Ectodermal cell (in vitro differentiated cells): ENCODE data around the gene CENPU.
"Not testable (repeated sequence)": the region's sequence is repeated elsewhere in the genome, so short reads cannot be mapped to it uniquely, and the experiment has no call there.

ENCODE experiments used
- H3K27ac ChIP-seq: 2 replicates; pipeline ENCODE4 v1.7.0; 2013; ENCODE audit warnings: mild to moderate bottlenecking, low read depth, low read length; ENCODE audit not compliant: insufficient read depth, poor library complexity, severe bottlenecking
- H3K27me3 ChIP-seq: 2 replicates; pipeline ENCODE4 v1.7.0; 2013; ENCODE audit warnings: mild to moderate bottlenecking, low read length; ENCODE audit not compliant: insufficient read depth, control insufficient read depth, poor library complexity, severe bottlenecking
- H3K36me3 ChIP-seq: one replicate; pipeline ENCODE4 v1.7.0; 2013; ENCODE audit warnings: low read length; ENCODE audit not compliant: control insufficient read depth, insufficient read depth
- H3K4me1 ChIP-seq: one replicate; pipeline ENCODE4 v1.7.0; 2013; ENCODE audit warnings: low read length; ENCODE audit not compliant: control insufficient read depth, insufficient read depth
- H3K4me3 ChIP-seq: 2 replicates; pipeline ENCODE4 v1.7.0; 2013; ENCODE audit warnings: low read depth, low read length, control low read depth; ENCODE audit not compliant: insufficient read depth
- H3K9me3 ChIP-seq: 2 replicates; pipeline ENCODE4 v1.7.0; 2013; ENCODE audit warnings: mild to moderate bottlenecking, low read length, moderate library complexity; ENCODE audit not compliant: control insufficient read depth
- WGBS, 2 experiments: methylation state at CpG; one replicate each; pipeline ENCODE4 v1.1.7; 2013; ENCODE audit warnings: missing lambda C conversion rate in 2 of 2; 5-methylcytosine and 5-hydroxymethylcytosine counted together

The CENPU gene

DNA sequence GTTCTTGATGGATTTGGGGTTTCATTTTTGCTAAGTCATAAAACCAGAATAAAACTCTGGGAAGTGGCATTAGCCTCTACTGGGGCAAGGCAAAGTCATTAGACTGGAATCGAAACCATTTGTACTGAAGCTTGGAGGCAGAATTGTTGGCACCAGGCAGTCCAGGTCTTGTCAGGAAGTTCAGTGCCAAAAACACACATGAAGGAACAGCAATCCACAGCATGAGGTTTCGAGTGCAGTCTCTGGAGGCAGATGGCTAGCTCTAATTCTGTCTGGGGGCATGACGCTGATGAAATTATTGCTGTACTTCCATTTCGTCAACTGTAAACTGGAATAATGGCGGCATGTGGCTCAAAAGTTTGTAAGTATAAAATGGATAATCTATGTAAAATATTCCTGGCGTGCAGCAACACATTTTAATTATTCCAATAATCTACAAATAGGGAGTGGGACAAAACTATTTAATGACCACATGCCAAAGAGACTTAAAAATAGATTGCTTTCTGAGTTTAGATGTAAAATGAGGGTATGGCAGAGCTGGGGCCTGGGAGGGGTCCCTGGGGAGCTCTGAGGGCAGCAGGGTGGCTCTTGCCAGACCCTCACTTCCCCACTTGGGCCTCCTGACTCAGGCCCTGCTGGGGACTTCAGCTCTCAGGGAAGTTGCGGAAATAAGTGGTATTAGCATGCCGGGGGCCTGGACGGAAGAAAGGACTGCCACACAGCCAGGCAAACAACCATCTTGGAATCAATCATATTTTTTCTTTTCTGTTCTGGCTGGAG lies 18.8 kb upstream of the CENPU start:
- H3K4me1 ChIP-seq, result peaks cover 8% of the 10 kb centered on the region
- H3K27ac ChIP-seq, result no peak overlapping the region
- no peak overlapping the region for H3K4me3 ChIP-seq
- H3K9me3 ChIP-seq, result no peaks in the 10 kb centered on the region
- 92 to 98% methylated on average over 6 to 8 of the region's 9 CpGs for WGBS, 2 experiments
- H3K36me3 ChIP-seq, result no peaks in the 10 kb centered on the region
- H3K27me3 ChIP-seq, result no peaks in the 10 kb centered on the region

GRCh38 chr4:184751585-184751956 lies 17.7 kb upstream of the CENPU start:
- no peak overlapping the region for H3K4me3 ChIP-seq

DNA sequence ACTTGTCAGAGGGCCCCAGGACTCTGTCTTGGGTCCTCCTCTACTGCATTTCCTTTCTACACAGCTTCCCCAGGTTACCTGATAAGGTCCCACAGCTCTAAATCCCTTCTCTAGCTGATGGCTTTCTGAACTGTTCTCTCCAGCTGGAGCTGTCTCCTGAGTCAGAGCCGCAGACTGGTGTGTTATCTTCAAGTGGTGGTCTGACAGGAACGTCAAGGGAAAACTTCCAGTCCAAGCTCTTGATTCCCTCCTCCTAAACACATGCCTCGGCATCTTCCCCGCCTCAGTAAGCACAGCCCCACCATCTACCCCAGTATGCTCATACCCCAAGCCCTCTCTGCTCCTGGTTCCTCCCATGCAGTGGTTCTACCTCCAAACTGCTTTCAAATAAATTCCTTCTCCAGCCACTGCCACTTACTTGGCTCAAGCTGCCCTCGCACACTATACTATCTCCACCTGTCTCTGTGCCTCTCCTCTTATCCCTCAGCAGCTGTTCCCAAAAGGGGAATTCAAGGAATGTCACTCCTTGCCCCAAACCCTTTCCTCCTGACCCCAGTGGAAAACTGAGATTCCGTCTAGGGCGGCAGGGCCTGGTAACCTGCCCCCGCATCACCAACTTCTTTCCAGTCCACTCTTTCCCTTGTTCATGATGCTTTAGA lies 17.2 kb upstream of the CENPU start:
- peaks cover 2% of the 10 kb centered on the region for H3K27me3 ChIP-seq
- no peaks in the 10 kb centered on the region for H3K9me3 ChIP-seq
- no peak overlapping the region for H3K4me3 ChIP-seq
- 91 to 93% methylated on average over 8 of the region's 8 CpGs for WGBS, 2 experiments
- H3K4me1 ChIP-seq, result peaks cover 16% of the 10 kb centered on the region
- H3K36me3 ChIP-seq, result no peaks in the 10 kb centered on the region
- H3K27ac ChIP-seq, result no peak overlapping the region

More at GRCh38 chr4:184751585-184751956, 17.7 kb upstream of the CENPU start:
- Histone ChIP-seq H3K9me3 (no peaks in the 10 kb centered on the region), H3K4me1 (peaks cover 14% of the 10 kb centered on the region), H3K36me3 (no peaks in the 10 kb centered on the region), H3K27me3 (no peaks in the 10 kb centered on the region), H3K27ac (no peak overlapping the region)
- 84 to 87% methylated on average over 6 of the region's 6 CpGs for WGBS, 2 experiments

DNA sequence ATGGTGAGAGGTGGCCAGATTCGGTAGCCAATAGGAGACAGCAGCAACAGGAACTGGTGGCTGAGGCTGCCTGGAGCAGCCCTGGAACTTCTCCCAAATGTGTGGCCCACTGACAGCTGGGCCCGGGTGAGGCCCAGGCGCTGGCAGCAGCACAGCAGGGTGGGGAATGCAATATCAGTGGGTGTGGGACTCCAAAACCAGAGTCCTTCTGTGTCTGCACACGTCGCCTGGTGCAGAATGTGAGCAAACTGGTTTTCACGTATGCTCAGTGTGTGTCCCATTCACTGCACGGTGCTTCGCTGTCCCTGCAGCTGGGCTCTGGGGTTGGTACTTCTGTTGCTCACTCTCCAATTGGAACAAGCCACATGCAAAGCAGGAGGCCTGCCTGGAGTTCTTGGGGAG lies 14.4 kb upstream of the CENPU start:
- 71 to 79% methylated on average over 8 of the region's 8 CpGs for WGBS, 2 experiments

GRCh38 chr4:184747034-184747830 lies 13.3 kb upstream of the CENPU start:
- no peaks in the 10 kb centered on the region for H3K9me3 ChIP-seq
- no peak overlapping the region for H3K27ac ChIP-seq
- WGBS, 2 experiments, result 73 to 76% methylated on average over 4 of the region's 4 CpGs
- peaks cover 3% of the 10 kb centered on the region for H3K27me3 ChIP-seq
- no peak overlapping the region for H3K4me3 ChIP-seq
- H3K4me1 ChIP-seq, result peaks cover 16% of the 10 kb centered on the region
- no peaks in the 10 kb centered on the region for H3K36me3 ChIP-seq

More for the DNA sequence above, 14.4 kb upstream of the CENPU start:
- H3K4me3 ChIP-seq, result no peak overlapping the region
- peaks cover 3% of the 10 kb centered on the region for H3K27me3 ChIP-seq
- no peak overlapping the region for H3K27ac ChIP-seq
- no peaks in the 10 kb centered on the region for H3K36me3 ChIP-seq
- H3K4me1 ChIP-seq, result peaks cover 16% of the 10 kb centered on the region
- no peaks in the 10 kb centered on the region for H3K9me3 ChIP-seq

DNA sequence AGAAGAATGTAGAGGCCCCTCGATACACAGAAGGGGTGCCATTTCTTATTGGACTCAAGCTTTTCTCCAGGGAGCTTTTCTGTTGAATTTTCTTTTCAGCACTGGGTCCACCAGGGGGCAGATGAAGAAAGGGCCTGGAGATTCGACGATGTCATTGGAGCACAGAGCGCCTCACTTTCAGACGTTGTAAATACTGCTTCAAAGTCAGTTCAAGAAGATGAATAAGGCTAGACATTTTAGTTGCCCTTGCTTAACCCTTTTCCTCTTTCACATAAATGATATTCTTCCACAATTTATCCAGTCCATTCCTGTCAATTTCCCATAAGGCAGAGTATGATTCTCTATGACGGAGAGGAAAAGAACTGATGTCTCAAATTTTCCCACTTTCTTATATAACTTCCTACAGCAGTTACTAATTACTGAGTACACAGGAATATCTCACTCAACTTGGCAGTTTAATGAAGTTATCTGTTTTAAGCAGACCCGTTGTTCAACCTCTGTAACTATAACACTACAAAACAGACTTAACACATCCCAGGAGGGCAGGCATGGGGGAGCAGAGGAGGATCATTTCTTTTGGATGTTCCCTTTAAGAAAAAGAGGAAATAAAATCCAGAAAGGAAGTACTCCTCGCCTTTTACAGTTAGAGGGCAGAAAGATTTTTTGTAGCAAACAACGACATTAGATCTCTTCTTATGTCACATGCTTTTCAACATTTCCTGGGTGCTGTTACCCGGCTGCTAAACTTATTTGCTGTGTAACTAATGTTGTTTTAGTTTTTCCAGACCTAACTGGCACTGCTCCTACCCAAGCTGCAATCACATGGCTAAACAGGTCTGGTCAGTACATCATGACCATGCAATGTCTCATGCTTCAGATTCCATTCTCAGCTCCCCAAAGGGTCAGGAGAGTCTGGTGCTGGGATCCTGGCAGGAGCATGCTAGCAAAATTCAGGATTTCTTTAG lies 12.2 kb upstream of the CENPU start:
- H3K4me3 ChIP-seq, result no peak overlapping the region
- no peaks in the 10 kb centered on the region for H3K36me3 ChIP-seq
- H3K27me3 ChIP-seq, result peaks cover 3% of the 10 kb centered on the region
- WGBS, 2 experiments, result 53 to 59% methylated on average over 9 to 10 of the region's 10 CpGs
- H3K9me3 ChIP-seq, result no peaks in the 10 kb centered on the region
- no peak overlapping the region for H3K27ac ChIP-seq
- peaks cover 16% of the 10 kb centered on the region for H3K4me1 ChIP-seq

DNA sequence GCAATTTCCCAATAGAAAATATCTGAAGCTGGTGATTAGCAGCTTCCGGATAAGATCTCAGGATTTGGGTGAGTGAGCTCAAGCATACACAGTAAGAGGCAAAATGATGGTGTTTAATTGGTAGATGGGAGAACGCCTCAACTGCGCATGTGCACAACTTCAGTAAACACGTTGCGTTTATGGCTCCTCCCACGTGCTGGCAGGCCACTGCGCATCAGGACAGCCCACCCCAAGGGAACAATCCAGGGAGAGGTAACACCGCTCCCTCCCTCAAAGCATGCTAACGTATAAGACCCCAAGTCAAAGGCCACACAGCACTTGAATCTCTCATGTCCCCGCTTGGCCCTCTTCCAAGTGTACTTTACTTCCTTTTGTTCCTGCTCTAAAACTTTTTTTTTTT lies 10.3 kb upstream of the CENPU start:
- no peak overlapping the region for H3K4me3 ChIP-seq
- H3K27ac ChIP-seq, result no peak overlapping the region
- 94% methylated on average over 10 of the region's 10 CpGs for WGBS, 2 experiments
- peaks cover 16% of the 10 kb centered on the region for H3K4me1 ChIP-seq
- peaks cover 3% of the 10 kb centered on the region for H3K9me3 ChIP-seq
- H3K27me3 ChIP-seq, result peaks cover 3% of the 10 kb centered on the region
- H3K36me3 ChIP-seq, result no peaks in the 10 kb centered on the region

DNA sequence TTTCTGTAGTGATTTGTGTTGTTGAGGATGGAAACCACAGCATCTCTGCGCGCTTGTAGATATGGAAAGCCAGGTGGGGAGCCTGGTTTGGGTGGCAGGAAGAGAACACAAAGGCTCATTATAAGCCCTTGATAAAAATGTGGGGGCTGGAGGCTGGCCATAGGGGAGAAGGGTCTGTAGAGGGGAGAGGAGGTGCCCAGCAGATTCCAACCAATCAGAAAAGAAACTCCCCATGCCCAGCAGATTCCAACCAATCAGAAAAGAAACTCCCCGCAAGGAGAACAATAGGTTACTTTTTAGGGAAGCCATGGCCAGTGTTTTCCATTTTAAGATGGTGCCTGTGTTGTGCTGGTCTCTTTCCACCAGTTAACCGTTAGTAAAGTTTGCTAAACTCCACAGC lies 9.8 kb upstream of the CENPU start:
- WGBS, 2 experiments, result 95 to 98% methylated on average over 4 of the region's 4 CpGs
- Histone ChIP-seq H3K4me1 (peaks cover 13% of the 10 kb centered on the region), H3K36me3 (no peaks in the 10 kb centered on the region), H3K9me3 (peaks cover 3% of the 10 kb centered on the region), H3K4me3 (no peak overlapping the region), H3K27ac (no peak overlapping the region), H3K27me3 (peaks cover 3% of the 10 kb centered on the region)

- H3K4me3 ChIP-seq, H3K27ac ChIP-seq, H3K9me3 ChIP-seq, H3K36me3 ChIP-seq, H3K27me3 ChIP-seq, H3K4me1 ChIP-seq: not testable (repeated sequence)
- WGBS, 2 experiments, result 85 to 86% methylated on average over 1 of the region's 1 CpG
Observed at GRCh38 chr4:184741651-184742050, 7.8 kb upstream of the CENPU start.
